Activated B cell treated with CpG ODN at 0.5 μM for 24 hours (primary cell): ENCODE results near the gene IDH3A. TPM values are rescaled to one million over a fixed set of nuclear protein-coding genes. Genes with fewer than 3 reads are reported as not detected.

Experiments used
- ATAC-seq: fragments of 200-7000 bp; cut with Tn5 transposase; one replicate; pipeline ENCODE4 v1.10.0; 2021; ENCODE audit warnings: low read depth, mild to moderate bottlenecking, moderate library complexity
- CTCF ChIA-PET: fragments of 350-600 bp; sonication (Branson Sonifier 250); formaldehyde crosslinking; loops from one replicate; lab custom pipeline; 2021; ENCODE audit warnings: antibody characterized with exemption; lab: Charles Lee
- POLR2A ChIA-PET: fragments of 350-600 bp; sonication (Branson Sonifier 250); formaldehyde crosslinking; loops from one replicate; lab custom pipeline; 2021; ENCODE audit warnings: antibody characterized with exemption; lab: Charles Lee
- DNase-seq: peaks from one replicate; pipeline ENCODE4 v3.0.0; 2022
- H3K27ac Mint-ChIP-seq: one replicate; pipeline ENCODE4 v1.8.0; 2020; ENCODE audit warnings: mixed read lengths
- H3K27me3 Mint-ChIP-seq: one replicate; pipeline ENCODE4 v1.8.0; 2021; ENCODE audit warnings: mixed read lengths
- H3K36me3 Mint-ChIP-seq: one replicate; pipeline ENCODE4 v1.8.0; 2021; ENCODE audit warnings: low read depth, mixed read lengths
- H3K4me1 Mint-ChIP-seq: one replicate; pipeline ENCODE4 v1.8.0; 2021; ENCODE audit warnings: mixed read lengths
- H3K4me3 Mint-ChIP-seq: one replicate; pipeline ENCODE4 v1.8.0; 2020; ENCODE audit warnings: mild to moderate bottlenecking, mixed read lengths
- H3K9me3 Mint-ChIP-seq: one replicate; pipeline ENCODE4 v1.8.0; 2020; ENCODE audit warnings: mixed read lengths
- CTCF ChIP-seq: fragments of 200-600 bp; IDR thresholded peaks from one replicate; pipeline ENCODE4 v1.8.0; 2022; ENCODE audit warnings: antibody characterized with exemption, mild to moderate bottlenecking
- intact Hi-C: fragments of 100-400 bp; cut with micrococcal nuclease; formaldehyde crosslinking; loops from one replicate; pipeline ENCODE4 v1.15.1; 2024
- total RNA-seq: library from RNA; stranded (reverse); gene quantifications from 2 replicates; pipeline ENCODE4 v1.2.3, GENCODE V29; 2022

IDH3A gene
- total RNA-seq, 1 donor from 2014 or later = 124 TPM

- no peak for DNase-seq
- ChIA-PET CTCF (no interaction called here), POLR2A (no interaction called here)
- Mint-ChIP-seq H3K27ac (no peak overlapping the region), H3K4me1 (no peaks in the 10 kb centered on the region), H3K9me3 (peaks cover 2% of the 10 kb centered on the region), H3K36me3 (no peaks in the 10 kb centered on the region), H3K4me3 (no peak overlapping the region), H3K27me3 (peaks cover 6% of the 10 kb centered on the region)
- intact Hi-C loops = no loop called here
- TF ChIP-seq CTCF = no peak
- no peak for ATAC-seq
These were observed 33.7 kb downstream of the IDH3A start for GRCh38 chr15:78182821-78183220.

- Mint-ChIP-seq H3K27me3 (no peaks in the 10 kb centered on the region), H3K4me3 (no peak overlapping the region), H3K9me3 (peaks cover 6% of the 10 kb centered on the region), H3K4me1 (no peaks in the 10 kb centered on the region), H3K27ac (no peak overlapping the region), H3K36me3 (no peaks in the 10 kb centered on the region)
- ATAC-seq (no peak), DNase-seq (no peak)
- intact Hi-C loops = no loop called here
- ChIA-PET CTCF (interaction anchor here (1.2 to 8.1 kb wide), 3 partner anchors 49 to 80 kb away, joined by 3 to 202 read pairs (median 191); partner anchors contain the start of gene CIB2), POLR2A (interaction anchor here (0.6 kb wide), 1 partner anchor 80 kb away, joined by 3 read pairs; no protein-coding TSS in a partner anchor)
- TF ChIP-seq CTCF = no peak
These were observed 43.8 kb downstream of the IDH3A start for GRCh38 chr15:78192826-78193594.

- TF ChIP-seq CTCF = no peak
- no peaks in the 10 kb centered on the region for H3K27me3 Mint-ChIP-seq
- no peaks in the 10 kb centered on the region for H3K4me1 Mint-ChIP-seq
- ChIA-PET CTCF (interaction anchor here (2.1 to 8.1 kb wide), 9 partner anchors 9 to 235 kb away, joined by 10 to 202 read pairs (median 24); partner anchors contain the start of gene CIB2), POLR2A (interaction anchor here (1.4 kb wide), 1 partner anchor 81 kb away, joined by 8 read pairs; no protein-coding TSS in a partner anchor)
- DNase-seq (no peak), ATAC-seq (no peak)
- H3K9me3 Mint-ChIP-seq = peaks cover 6% of the 10 kb centered on the region
- no peaks in the 10 kb centered on the region for H3K36me3 Mint-ChIP-seq
- intact Hi-C loops = loop anchor here (2.0 kb wide), 1 partner anchor 23 kb away; no protein-coding TSS in a partner anchor
- H3K27ac Mint-ChIP-seq = no peak overlapping the region
- no peak overlapping the region for H3K4me3 Mint-ChIP-seq
These were observed 44.8 kb downstream of the IDH3A start for GRCh38 chr15:78193731-78194567.

GRCh38 chr15:78194568-78194925, 45.4 kb downstream of the IDH3A start:
- Mint-ChIP-seq H3K4me3 (no peak overlapping the region), H3K36me3 (no peaks in the 10 kb centered on the region), H3K9me3 (peaks cover 6% of the 10 kb centered on the region), H3K4me1 (no peaks in the 10 kb centered on the region), H3K27me3 (no peaks in the 10 kb centered on the region), H3K27ac (no peak overlapping the region)
- ATAC-seq = no peak
- ChIA-PET CTCF (interaction anchor here (0.8 to 8.1 kb wide), 13 partner anchors 9 to 235 kb away, joined by 3 to 202 read pairs (median 16); partner anchors contain the start of genes CIB2 and IDH3A), POLR2A (interaction anchor here (1.4 kb wide), 1 partner anchor 82 kb away, joined by 8 read pairs; no protein-coding TSS in a partner anchor)
- no peak for DNase-seq
- no peak for TF ChIP-seq CTCF
- intact Hi-C loops = loop anchor here (2.0 kb wide), 1 partner anchor 24 kb away; no protein-coding TSS in a partner anchor
